GM18873 (cell line): ENCODE measurements around the gene RAVER1.
"Not testable (repeated sequence)": the region's sequence is repeated elsewhere in the genome, so short reads cannot be mapped to it uniquely, and the experiment has no call there.

Experiments
- ATAC-seq: cut with Tn5 transposase; IDR thresholded peaks from one replicate; pipeline ENCODE4 v1.9.1; 2021; ENCODE audit warnings: mild to moderate bottlenecking, moderate library complexity, moderate number of reproducible peaks; ENCODE audit not compliant: unreplicated experiment, low FRiP score

Gene RAVER1

DNA sequence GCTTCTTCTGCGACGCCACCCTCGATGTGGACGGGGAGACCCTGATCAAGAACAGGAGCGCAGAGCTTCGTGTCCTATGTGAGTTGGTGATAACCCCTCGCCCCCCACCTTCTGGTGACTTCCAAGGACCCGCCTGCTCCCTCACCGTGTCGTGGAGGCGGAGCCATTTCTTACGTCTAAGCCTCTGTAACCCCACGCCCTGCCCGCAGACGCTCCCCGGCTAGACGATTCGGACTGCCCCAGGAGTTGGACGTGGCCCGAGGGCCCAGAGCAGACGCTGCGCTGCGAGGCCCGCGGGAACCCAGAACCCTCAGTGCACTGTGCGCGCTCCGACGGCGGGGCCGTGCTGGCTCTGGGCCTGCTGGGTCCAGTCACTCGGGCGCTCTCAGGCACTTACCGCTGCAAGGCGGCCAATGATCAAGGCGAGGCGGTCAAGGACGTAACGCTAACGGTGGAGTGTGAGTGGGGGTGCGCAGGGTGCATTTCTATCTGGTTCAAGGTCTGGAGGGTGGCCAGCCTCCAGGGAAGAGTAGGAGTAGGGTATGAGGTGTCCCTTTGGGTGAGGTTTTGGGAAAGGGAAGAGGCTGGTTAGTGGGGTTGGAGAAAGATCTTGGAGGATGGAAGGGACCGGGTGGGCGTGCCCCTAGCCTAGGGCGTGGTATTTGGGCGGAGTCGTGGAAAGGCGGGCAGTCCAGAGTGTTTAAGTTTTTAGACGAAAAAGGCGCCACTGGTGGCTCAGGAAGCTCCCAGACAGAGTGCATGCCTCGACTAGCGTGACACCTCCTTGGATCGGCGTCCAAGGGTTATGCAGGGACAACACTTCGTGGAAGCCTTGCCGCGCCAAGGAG, 40.3 kb downstream of the RAVER1 start:
- ATAC-seq, result no peak

- no peak for ATAC-seq
These were observed 41.0 kb downstream of the RAVER1 start for GRCh38 chr19:10292206-10292788.

GRCh38 chr19:10291554-10292205, 41.6 kb downstream of the RAVER1 start:
- no peak for ATAC-seq

DNA sequence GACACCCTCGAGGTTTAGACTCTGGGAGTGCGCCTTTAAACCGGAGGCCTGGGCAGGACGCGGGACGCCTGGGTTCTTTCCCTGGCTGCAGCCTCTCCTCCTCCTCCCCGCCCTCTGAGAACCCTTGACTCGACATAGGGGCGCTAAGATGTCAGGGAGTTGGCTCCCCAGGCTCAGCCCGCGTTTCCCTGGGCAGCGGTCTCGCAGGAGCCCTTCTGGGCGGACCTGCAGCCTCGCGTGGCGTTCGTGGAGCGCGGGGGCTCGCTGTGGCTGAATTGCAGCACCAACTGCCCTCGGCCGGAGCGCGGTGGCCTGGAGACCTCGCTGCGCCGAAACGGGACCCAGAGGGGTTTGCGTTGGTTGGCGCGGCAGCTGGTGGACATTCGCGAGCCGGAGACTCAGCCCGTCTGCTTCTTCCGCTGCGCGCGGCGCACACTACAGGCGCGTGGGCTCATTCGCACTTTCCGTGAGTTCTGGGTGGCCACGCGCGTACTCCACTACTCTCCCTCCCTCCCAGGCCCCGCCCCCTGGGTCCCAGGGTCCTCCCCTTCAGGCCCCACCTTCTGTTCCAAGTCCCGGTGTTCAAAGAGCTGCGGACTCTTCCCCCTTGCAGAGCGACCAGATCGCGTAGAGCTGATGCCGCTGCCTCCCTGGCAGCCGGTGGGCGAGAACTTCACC, 42.3 kb downstream of the RAVER1 start:
- no peak for ATAC-seq

DNA sequence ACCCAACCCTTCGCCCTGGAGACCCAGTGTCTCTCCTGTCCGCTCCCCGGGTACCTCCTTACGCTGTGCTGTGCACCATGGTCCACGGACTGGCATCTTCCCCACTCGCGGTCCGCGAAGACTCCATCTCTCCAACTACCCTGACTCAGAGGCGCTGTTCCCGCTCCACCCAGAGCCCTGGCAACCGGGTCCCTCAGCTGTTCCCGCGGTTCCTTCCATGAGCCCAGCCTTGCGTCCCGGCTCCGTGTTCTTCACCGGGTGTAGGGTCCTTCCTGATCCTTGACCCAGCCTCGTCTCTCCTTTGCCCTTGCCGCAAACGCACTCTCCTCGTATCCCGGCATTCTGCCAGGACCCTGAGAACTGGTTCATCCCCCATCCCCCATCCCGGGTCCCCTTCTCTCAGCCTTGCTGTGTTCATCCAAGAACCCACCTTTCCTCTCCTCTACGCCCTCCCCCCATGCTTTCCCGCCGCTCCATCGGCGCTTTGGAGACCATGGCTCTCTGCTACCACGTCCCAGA, 42.9 kb downstream of the RAVER1 start:
- no peak for ATAC-seq

DNA sequence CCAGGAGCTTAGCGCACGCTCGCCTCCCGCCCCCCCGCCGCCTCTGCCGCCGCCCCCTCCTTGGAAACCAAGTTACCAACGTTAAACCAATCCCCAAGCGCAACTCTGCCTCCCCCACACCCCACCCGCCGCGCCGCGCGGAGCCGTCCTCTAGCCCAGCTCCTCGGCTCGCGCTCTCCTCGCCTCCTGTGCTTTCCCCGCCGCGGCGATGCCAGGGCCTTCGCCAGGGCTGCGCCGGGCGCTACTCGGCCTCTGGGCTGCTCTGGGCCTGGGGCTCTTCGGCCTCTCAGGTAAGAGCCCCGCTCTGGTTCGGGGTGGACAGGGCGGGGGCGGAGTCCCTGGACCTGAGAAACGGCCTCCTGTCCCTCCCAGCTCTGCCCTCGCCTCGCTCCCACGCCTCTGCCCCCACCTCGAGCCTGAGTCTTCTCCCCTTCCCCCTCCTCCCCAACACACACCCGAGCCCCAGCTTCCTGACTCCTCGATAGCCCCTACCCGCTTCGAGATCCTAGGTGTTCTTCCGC, 43.4 kb downstream of the RAVER1 start, which contains the start of gene ICAM5:
ICAM5 (plus strand) TSS at position 117 of the 521 bp plus-strand sequence; CDS start at position 209, 92 bp downstream.
- ATAC-seq, result no peak

- ATAC-seq, result no peak
These were observed 44.0 kb downstream of the RAVER1 start for GRCh38 chr19:10289167-10289835.

DNA sequence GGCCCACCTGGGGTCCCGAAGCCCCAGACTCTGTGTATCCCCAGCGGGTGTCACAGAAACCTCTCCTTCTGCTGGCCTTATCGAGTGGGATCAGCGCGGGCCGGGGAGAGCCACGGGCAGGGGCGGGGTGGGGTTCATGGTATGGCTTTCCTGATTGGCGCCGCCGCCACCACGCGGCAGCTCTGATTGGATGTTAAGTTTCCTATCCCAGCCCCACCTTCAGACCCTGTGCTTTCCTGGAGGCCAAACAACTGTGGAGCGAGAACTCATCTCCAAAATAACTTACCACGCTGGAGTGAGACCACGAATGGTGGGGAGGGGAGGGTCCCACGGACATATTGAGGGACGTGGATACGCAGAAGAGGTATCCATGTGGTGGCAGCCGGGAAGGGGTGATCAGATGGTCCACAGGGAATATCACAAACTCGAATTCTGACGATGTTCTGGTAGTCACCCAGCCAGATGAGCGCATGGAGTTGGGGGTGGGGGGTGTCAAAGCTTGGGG, 44.6 kb downstream of the RAVER1 start:
- no peak for ATAC-seq

DNA sequence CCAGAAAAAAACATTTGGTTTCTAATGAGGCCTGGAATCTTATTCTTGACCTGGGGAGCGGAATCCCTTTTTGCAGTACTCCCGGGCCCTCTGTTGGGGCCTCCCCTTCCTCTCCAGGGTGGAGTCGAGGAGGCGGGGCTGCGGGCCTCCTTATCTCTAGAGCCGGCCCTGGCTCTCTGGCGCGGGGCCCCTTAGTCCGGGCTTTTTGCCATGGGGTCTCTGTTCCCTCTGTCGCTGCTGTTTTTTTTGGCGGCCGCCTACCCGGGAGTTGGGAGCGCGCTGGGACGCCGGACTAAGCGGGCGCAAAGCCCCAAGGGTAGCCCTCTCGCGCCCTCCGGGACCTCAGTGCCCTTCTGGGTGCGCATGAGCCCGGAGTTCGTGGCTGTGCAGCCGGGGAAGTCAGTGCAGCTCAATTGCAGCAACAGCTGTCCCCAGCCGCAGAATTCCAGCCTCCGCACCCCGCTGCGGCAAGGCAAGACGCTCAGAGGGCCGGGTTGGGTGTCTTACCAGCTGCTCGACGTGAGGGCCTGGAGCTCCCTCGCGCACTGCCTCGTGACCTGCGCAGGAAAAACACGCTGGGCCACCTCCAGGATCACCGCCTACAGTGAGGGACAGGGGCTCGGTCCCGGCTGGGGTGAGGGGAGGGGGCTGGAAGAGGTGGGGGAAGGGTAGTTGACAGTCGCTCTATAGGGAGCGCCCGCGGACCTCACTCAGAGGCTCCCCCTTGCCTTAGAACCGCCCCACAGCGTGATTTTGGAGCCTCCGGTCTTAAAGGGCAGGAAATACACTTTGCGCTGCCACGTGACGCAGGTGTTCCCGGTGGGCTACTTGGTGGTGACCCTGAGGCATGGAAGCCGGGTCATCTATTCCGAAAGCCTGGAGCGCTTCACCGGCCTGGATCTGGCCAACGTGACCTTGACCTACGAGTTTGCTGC, 46.3 kb downstream of the RAVER1 start, which contains the start of gene ICAM4:
ICAM4 (plus strand) TSS at position 153 of the 935 bp plus-strand sequence; CDS start at position 211, 58 bp downstream.
- no peak for ATAC-seq

GRCh38 chr19:10285393-10285792, 47.9 kb downstream of the RAVER1 start:
- no peak for ATAC-seq

DNA sequence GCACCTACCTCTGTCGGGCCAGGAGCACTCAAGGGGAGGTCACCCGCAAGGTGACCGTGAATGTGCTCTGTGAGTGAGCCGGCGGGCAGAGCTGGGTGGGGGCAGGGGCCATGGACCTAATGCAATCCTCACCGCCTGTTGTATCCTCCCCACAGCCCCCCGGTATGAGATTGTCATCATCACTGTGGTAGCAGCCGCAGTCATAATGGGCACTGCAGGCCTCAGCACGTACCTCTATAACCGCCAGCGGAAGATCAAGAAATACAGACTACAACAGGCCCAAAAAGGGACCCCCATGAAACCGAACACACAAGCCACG, 48.4 kb downstream of the RAVER1 start:
- ATAC-seq, result no peak

DNA sequence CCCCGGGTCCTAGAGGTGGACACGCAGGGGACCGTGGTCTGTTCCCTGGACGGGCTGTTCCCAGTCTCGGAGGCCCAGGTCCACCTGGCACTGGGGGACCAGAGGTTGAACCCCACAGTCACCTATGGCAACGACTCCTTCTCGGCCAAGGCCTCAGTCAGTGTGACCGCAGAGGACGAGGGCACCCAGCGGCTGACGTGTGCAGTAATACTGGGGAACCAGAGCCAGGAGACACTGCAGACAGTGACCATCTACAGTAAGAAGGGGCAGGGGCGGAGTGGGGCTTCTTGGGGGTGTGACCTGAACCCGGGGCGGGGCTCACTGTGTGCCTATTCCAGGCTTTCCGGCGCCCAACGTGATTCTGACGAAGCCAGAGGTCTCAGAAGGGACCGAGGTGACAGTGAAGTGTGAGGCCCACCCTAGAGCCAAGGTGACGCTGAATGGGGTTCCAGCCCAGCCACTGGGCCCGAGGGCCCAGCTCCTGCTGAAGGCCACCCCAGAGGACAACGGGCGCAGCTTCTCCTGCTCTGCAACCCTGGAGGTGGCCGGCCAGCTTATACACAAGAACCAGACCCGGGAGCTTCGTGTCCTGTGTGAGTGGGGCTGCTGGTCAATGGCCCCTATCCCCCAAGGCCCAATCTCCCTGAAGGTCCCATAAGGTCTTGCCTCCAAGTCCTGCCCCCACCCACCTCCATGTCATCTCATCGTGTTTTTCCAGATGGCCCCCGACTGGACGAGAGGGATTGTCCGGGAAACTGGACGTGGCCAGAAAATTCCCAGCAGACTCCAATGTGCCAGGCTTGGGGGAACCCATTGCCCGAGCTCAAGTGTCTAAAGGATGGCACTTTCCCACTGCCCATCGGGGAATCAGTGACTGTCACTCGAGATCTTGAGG, 49.0 kb downstream of the RAVER1 start:
- ATAC-seq, result no peak

- no peak for ATAC-seq
These were observed 49.8 kb downstream of the RAVER1 start for GRCh38 chr19:10283301-10284064.

- ATAC-seq, result not testable (repeated sequence)
These were observed 51.3 kb downstream of the RAVER1 start for GRCh38 chr19:10282043-10282442.

DNA sequence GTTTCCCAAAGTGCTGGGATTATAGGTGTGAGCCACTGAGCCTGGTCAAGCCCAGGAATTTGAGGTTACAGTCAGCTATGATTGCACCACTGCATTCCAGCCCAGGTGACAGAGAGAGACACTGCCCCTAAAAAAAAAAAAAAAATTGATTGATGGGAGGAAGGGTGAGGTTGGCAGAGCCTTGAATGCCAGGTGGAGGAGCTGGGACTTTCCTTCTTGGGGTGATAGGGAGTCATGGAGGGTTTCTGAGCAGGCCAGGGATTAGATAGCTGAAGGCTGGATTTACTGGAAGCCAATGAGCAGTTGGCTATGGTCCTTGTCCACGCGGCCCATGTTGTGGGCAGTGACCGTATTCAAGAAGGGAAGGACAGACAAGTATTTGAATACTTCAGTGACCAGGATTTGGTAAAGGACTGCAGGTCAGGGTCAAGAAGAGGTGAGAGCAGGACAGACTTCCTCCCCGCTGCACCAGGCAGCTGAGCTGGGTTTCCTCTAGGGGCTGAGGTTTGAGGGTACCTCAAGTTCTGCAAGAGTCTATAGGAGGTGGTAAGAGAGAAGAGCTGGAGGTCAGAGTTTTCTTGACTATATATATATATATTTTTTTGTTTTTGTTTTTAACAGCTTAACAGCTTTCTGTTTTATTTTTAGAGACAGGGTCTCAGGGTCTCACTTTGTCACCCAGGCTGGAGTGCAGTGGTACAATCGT, 53.4 kb downstream of the RAVER1 start:
- no peak for ATAC-seq

GRCh38 chr19:10278935-10279334, 54.4 kb downstream of the RAVER1 start:
- ATAC-seq, result no peak
